Ovary (tissue), 3 donors: ENCODE measurements around the gene DCP1B.

Source experiments
- CTCF ChIP-seq, 3 donors: fragments of 450-650 bp in 2 of 3; fragments of 200-600 bp in 1 of 3; IDR thresholded peaks; one replicate each; pipeline versions ENCODE4 v1.5.1 to v1.8.0; 2016 to 2022; ENCODE audit warnings: antibody characterized with exemption in 3 of 3, mild to moderate bottlenecking in 1 of 3
- EP300 ChIP-seq: sonication (generic); formaldehyde crosslinking; IDR thresholded peaks from one replicate; pipeline ENCODE4 v1.6.1; 2017; ENCODE audit warnings: antibody characterized with exemption
- donor health status: DM: no; HTN: no; CAD: no.

DNA sequence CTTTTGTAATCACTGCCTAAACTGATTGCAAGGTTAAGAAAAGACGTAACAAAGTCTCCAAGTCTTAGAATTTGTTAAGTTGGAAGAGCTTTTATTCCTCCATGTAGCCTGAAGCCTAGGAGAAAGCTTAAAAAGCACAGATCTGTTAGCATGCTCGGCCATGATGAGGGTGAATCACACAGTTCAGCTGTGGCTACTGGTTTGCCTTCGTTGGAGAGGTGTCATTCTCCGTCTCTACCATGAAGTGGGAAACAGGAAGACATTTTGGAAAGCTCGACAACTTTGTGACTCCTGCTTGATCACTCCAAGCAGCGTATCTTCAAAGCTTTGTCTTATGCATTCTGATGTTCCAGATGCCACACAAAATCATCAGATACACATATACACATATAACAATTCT, 27.1 kb downstream of the DCP1B start:
- TF ChIP-seq CTCF (IDR thresholded peaks at IDR 0.05): no peak
- no peak for TF ChIP-seq EP300
